Breast epithelium (tissue), 4 donors: Measurements from ENCODE around the gene DDX39A. TPM values are rescaled to one million over a fixed set of nuclear protein-coding genes. Genes with fewer than 3 reads are reported as not detected.

Source experiments
- DNase-seq, 2 donors: peaks; one replicate each; pipeline ENCODE4 v3.0.0-alpha.2; 2019; ENCODE audit warnings: low spot score in 2 of 2
- H3K27ac ChIP-seq, 2 donors: fragments of 200-600 bp; sonication (generic) in 1 of 2; one replicate each; pipeline ENCODE4 v1.5.1; 2016 to 2019; ENCODE audit warnings: mild to moderate bottlenecking in 1 of 2
- H3K27me3 ChIP-seq, 2 donors: fragments of 200-600 bp; sonication (generic) in 1 of 2; one replicate each; pipeline versions ENCODE4 v1.5.1 to v1.6.0; 2017 to 2019; ENCODE audit warnings: control low read depth in 1 of 2, mild to moderate bottlenecking in 1 of 2
- H3K36me3 ChIP-seq: fragments of 200-600 bp; one replicate; pipeline ENCODE4 v1.5.1; 2019
- H3K4me1 ChIP-seq, 2 donors: fragments of 200-600 bp; sonication (generic); one replicate each; pipeline ENCODE4 v1.5.1; 2016 to 2019; ENCODE audit warnings: control low read depth in 1 of 2
- H3K4me3 ChIP-seq, 3 donors: fragments of 200-600 bp; sonication (generic); 1 replicate in 2 of 3; 2 replicates in 1 of 3; pipeline ENCODE4 v1.5.1; 2016 to 2019; ENCODE audit warnings: mild to moderate bottlenecking in 3 of 3, moderate library complexity in 2 of 3
- H3K9me3 ChIP-seq, 2 donors: fragments of 200-600 bp; sonication (generic) in 1 of 2; one replicate each; pipeline ENCODE4 v1.5.1; 2016 to 2019; ENCODE audit warnings: control low read depth in 1 of 2
- CTCF ChIP-seq, 3 donors: fragments of 450-650 bp; IDR thresholded peaks; one replicate each; pipeline ENCODE4 v1.5.1; 2016 to 2017; ENCODE audit warnings: antibody characterized with exemption in 3 of 3, mild to moderate bottlenecking in 3 of 3, moderate library complexity in 3 of 3
- POLR2A ChIP-seq: fragments of 450-650 bp; IDR thresholded peaks from one replicate; pipeline ENCODE4 v1.6.1; 2016; ENCODE audit warnings: antibody characterized with exemption, mild to moderate bottlenecking, moderate library complexity
- POLR2AphosphoS5 ChIP-seq, 3 donors: sonication (generic); formaldehyde crosslinking; IDR thresholded peaks; one replicate each; pipeline ENCODE4 v1.6.1; 2017; ENCODE audit warnings: antibody characterized with exemption in 3 of 3
- intact Hi-C: fragments of 100-400 bp; cut with DNase I; formaldehyde crosslinking; loops from one replicate; pipeline ENCODE4 v1.15.1; 2023; ENCODE audit warnings: low total_unique reads
- total RNA-seq, 3 donors: library from RNA; depleted of rRNA; stranded (reverse); fragments of >200 nt; gene quantifications; one replicate each; pipeline ENCODE4 v1.1.0, GENCODE V29; 2016

The DDX39A gene
- total RNA-seq, 3 donors from 2014 or later: 65.9 to 79.0 (median 75.5) TPM

DNA sequence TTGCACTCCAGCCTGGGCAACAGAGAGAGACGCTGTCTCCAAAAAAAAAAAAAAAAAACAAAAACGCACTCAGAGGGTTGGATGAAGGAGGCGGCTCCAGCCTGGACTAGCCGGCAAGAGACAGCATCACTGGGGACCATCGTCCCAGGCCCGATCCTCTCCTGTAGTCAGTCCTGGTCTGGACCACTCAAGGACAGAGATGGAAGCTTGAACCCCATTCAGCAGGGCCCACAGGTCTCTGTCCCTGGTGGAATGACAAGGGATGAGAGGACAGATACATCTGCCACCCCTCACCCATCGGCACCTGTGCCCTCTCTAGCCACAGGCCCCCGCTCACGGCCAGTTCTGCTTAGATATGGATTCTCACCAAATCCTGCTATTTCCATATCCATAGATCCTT is 23.9 kb downstream of the DDX39A start:
- no peaks in the 10 kb centered on the region for H3K9me3 ChIP-seq
- intact Hi-C loops: no loop called here
- H3K36me3 ChIP-seq: no peaks in the 10 kb centered on the region
- H3K4me1 ChIP-seq: no peaks in the 10 kb centered on the region
- no peak overlapping the region for H3K27ac ChIP-seq
- no peak for DNase-seq
- TF ChIP-seq POLR2A (no peak), POLR2AphosphoS5 (IDR thresholded peaks at IDR 0.05) (no peak), CTCF (IDR thresholded peaks at IDR 0.05) (no peak)
- H3K27me3 ChIP-seq: no peaks in the 10 kb centered on the region
- no peak overlapping the region for H3K4me3 ChIP-seq

DNA sequence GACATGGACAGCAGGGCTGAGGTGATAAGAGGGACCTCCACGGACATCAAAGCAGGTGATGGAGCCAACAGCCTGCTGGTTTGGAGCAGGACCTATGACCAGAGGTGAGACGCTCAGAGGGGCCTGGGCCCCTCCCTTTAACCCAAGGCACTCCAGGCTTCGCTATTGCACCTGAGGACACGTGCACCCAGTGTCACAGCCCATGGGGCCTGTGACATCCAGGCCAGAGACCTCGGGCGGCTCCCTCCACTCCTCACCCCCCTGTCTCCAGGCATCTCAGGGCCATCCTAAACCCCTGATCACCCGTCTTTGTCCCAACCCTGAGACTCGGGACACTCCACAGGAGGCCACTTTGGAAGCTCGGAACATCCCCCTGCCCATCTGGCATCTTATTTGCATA is 25.0 kb downstream of the DDX39A start:
- H3K36me3 ChIP-seq: no peaks in the 10 kb centered on the region
- intact Hi-C loops: no loop called here

GRCh38 chr19:14393329-14393728 is 25.8 kb downstream of the DDX39A start:
- intact Hi-C loops: no loop called here
- no peak for DNase-seq

More for the DNA sequence above, 25.0 kb downstream of the DDX39A start:
- TF ChIP-seq CTCF (IDR thresholded peaks at IDR 0.05) (no peak), POLR2A (no peak), POLR2AphosphoS5 (IDR thresholded peaks at IDR 0.05) (no peak)
- Histone ChIP-seq H3K27ac (no peak overlapping the region), H3K9me3 (no peaks in the 10 kb centered on the region), H3K27me3 (no peaks in the 10 kb centered on the region), H3K4me3 (no peak overlapping the region), H3K4me1 (no peaks in the 10 kb centered on the region)
- no peak for DNase-seq

GRCh38 chr19:14391156-14391821 is 27.9 kb downstream of the DDX39A start:
- Histone ChIP-seq H3K36me3 (no peaks in the 10 kb centered on the region), H3K4me1 (no peaks in the 10 kb centered on the region), H3K27me3 (no peaks in the 10 kb centered on the region), H3K4me3 (no peak overlapping the region), H3K9me3 (no peaks in the 10 kb centered on the region), H3K27ac (no peak overlapping the region)
- DNase-seq: no peak
- TF ChIP-seq CTCF (IDR thresholded peaks at IDR 0.05) (no peak), POLR2A (no peak), POLR2AphosphoS5 (IDR thresholded peaks at IDR 0.05) (no peak)
- intact Hi-C loops: no loop called here

More at GRCh38 chr19:14393329-14393728, 25.8 kb downstream of the DDX39A start:
- Histone ChIP-seq H3K36me3 (no peaks in the 10 kb centered on the region), H3K4me1 (no peaks in the 10 kb centered on the region), H3K27me3 (no peaks in the 10 kb centered on the region), H3K27ac (no peak overlapping the region), H3K9me3 (no peaks in the 10 kb centered on the region), H3K4me3 (no peak overlapping the region)
- TF ChIP-seq POLR2A (no peak), CTCF (IDR thresholded peaks at IDR 0.05) (no peak), POLR2AphosphoS5 (IDR thresholded peaks at IDR 0.05) (no peak)

DNA sequence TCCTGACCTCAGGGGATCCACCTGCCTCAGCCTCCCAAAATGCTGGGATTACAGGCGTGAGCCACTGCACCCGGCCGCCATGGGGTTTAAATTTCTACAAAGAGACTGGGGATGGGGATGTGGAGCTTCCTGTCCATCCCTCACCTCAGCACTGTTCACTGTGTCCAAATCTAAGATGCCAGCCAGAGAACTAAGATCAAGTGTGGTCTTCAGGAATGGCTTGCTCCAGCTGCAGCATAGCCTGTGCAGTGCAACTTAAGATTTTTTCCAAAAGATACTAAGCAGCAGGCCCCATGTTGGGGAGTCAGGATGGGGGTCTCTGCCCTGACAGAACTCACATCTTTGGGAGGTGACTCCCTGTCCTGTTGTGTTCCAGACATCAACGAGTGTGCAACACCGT is 28.6 kb downstream of the DDX39A start:
- intact Hi-C loops: no loop called here
- no peaks in the 10 kb centered on the region for H3K27me3 ChIP-seq
- no peak overlapping the region for H3K27ac ChIP-seq
- H3K36me3 ChIP-seq: no peaks in the 10 kb centered on the region
- no peaks in the 10 kb centered on the region for H3K4me1 ChIP-seq
- H3K9me3 ChIP-seq: no peaks in the 10 kb centered on the region
- no peak overlapping the region for H3K4me3 ChIP-seq
- DNase-seq: no peak
- no peak for TF ChIP-seq POLR2A
- TF ChIP-seq POLR2AphosphoS5 (IDR thresholded peaks at IDR 0.05): no peak
- no peak for TF ChIP-seq CTCF (IDR thresholded peaks at IDR 0.05)
